Measurements from ENCODE around the gene PLIN5.

- TF ChIP-seq POLR2A (IDR thresholded peaks at IDR 0.05; ENCODE audit: low read depth, low read length): no peak
- TF ChIP-seq POLR2AphosphoS5 (IDR thresholded peaks at IDR 0.05; ENCODE audit: low read depth, low read length): no peak
These were observed 61.1 kb downstream of the PLIN5 start for GRCh38 chr19:4473763-4474513.
